NCI-H748 treated with DMSO at 0.1 percent for 48 hours (cell line): ENCODE data around the gene PKN2.

Experiments
- DNase-seq: peaks from one replicate; lab custom pipeline; 2025; lab: John Stamatoyannopoulos, UW

Gene PKN2

GRCh38 chr1:88683541-88684481 is at the start of gene PKN2:
Gene PKN2, plus strand, starts transcription at chr1:88684273. Its CDS starts 308 bp downstream, at chr1:88684581.
- peak; percentile 84 for DNase-seq

- DNase-seq = no peak
Observed at GRCh38 chr1:88634538-88634937, 49.5 kb upstream of the PKN2 start.

- no peak for DNase-seq
Observed at GRCh38 chr1:88640060-88640459, 44.0 kb upstream of the PKN2 start.

GRCh38 chr1:88645886-88646285 is 38.2 kb upstream of the PKN2 start:
- no peak for DNase-seq

- no peak for DNase-seq
Observed at GRCh38 chr1:88646476-88647248, 37.4 kb upstream of the PKN2 start.

- DNase-seq = peak; percentile 11
Observed at GRCh38 chr1:88647249-88647645, 36.8 kb upstream of the PKN2 start.

GRCh38 chr1:88647749-88648415 is 36.2 kb upstream of the PKN2 start:
- DNase-seq = no peak

- no peak for DNase-seq
Observed at GRCh38 chr1:88648706-88649105, 35.4 kb upstream of the PKN2 start.

GRCh38 chr1:88649932-88650331 is 34.1 kb upstream of the PKN2 start:
- no peak for DNase-seq

- no peak for DNase-seq
Observed at GRCh38 chr1:88650676-88651418, 33.2 kb upstream of the PKN2 start.

GRCh38 chr1:88655140-88655539 is 28.9 kb upstream of the PKN2 start:
- DNase-seq = no peak

GRCh38 chr1:88655685-88656299 is 28.3 kb upstream of the PKN2 start:
- DNase-seq = no peak

- no peak for DNase-seq
Observed at GRCh38 chr1:88658419-88658818, 25.7 kb upstream of the PKN2 start.

GRCh38 chr1:88659552-88659951 is 24.5 kb upstream of the PKN2 start:
- no peak for DNase-seq

- no peak for DNase-seq
Observed at GRCh38 chr1:88661188-88661587, 22.9 kb upstream of the PKN2 start.

GRCh38 chr1:88661951-88662699 is 21.9 kb upstream of the PKN2 start:
- DNase-seq = no peak

GRCh38 chr1:88662723-88663122 is 21.4 kb upstream of the PKN2 start:
- no peak for DNase-seq

GRCh38 chr1:88668405-88668804 is 15.7 kb upstream of the PKN2 start:
- DNase-seq = no peak

- DNase-seq = no peak
Observed at GRCh38 chr1:88670462-88670861, 13.6 kb upstream of the PKN2 start.

GRCh38 chr1:88673446-88673845 is 10.6 kb upstream of the PKN2 start:
- no peak for DNase-seq

- DNase-seq = no peak
Observed at GRCh38 chr1:88678405-88678804, 5.7 kb upstream of the PKN2 start.
